Neural cell (in vitro differentiated cells): ENCODE data around the gene RPL18. TPM values are rescaled to one million over a fixed set of nuclear protein-coding genes. Genes with fewer than 3 reads are reported as not detected.

Source experiments
- H2AFZ ChIP-seq: fragments of 200-600, 300-800 bp; sonication (generic), shearing (Covaris generic); 2 replicates; pipeline ENCODE4 v1.6.0; 2014; ENCODE audit warnings: low read depth, mild to moderate bottlenecking, antibody characterized with exemption, low read length, moderate library complexity
- H3F3A ChIP-seq: fragments of 200-600 bp; shearing (Covaris generic); 2 replicates; pipeline ENCODE4 v1.6.1; 2016; ENCODE audit warnings: mild to moderate bottlenecking, moderate library complexity, mixed read lengths, antibody characterized with exemption, low read length; ENCODE audit not compliant: insufficient read depth, poor library complexity, severe bottlenecking
- H3K27ac ChIP-seq: fragments of 200-600, 300-800 bp; sonication (generic), shearing (Covaris generic); 2 replicates; pipeline ENCODE4 v1.5.1; 2014; ENCODE audit warnings: mild to moderate bottlenecking, low read length, moderate library complexity
- H3K27me3 ChIP-seq: fragments of 300-800, 200-600 bp; sonication (generic), shearing (Covaris generic); 2 replicates; pipeline ENCODE4 v1.6.0; 2014; ENCODE audit warnings: mild to moderate bottlenecking, low read depth, low read length, moderate library complexity; ENCODE audit not compliant: insufficient read depth
- H3K36me3 ChIP-seq: fragments of 300-800, 200-600 bp; sonication (generic), shearing (Covaris generic); 2 replicates; pipeline ENCODE4 v1.5.1; 2014; ENCODE audit warnings: mild to moderate bottlenecking, antibody characterized with exemption, low read length, moderate library complexity; ENCODE audit not compliant: insufficient read depth
- H3K4me2 ChIP-seq: fragments of 300-800, 200-600 bp; sonication (generic), shearing (Covaris generic); 2 replicates; pipeline ENCODE4 v1.6.0; 2014; ENCODE audit warnings: mild to moderate bottlenecking, low read length
- H3K4me3 ChIP-seq: fragments of 300-800, 200-600 bp; sonication (generic), shearing (Covaris generic); 2 replicates; pipeline ENCODE4 v1.5.1; 2014; ENCODE audit warnings: mild to moderate bottlenecking, low read length, moderate library complexity
- H3K79me2 ChIP-seq: fragments of 200-600 bp; shearing (Covaris generic); replicated peaks from 2 replicates; pipeline ENCODE4 v1.6.0; 2014; ENCODE audit warnings: mild to moderate bottlenecking, low read length, moderate library complexity; ENCODE audit not compliant: insufficient read depth
- H3K9ac ChIP-seq: fragments of 300-800, 200-600 bp; sonication (generic), shearing (Covaris generic); 2 replicates; pipeline ENCODE4 v1.6.1; 2016; ENCODE audit warnings: mild to moderate bottlenecking, low read length, mixed read lengths
- H3K9me2 ChIP-seq: fragments of 200-600 bp; shearing (Covaris generic); 2 replicates; pipeline ENCODE4 v1.6.1; 2016; ENCODE audit warnings: mild to moderate bottlenecking, low read length, mixed read lengths; ENCODE audit not compliant: insufficient read depth
- H3K9me3 ChIP-seq: fragments of 200-600, 300-800 bp; sonication (generic), shearing (Covaris generic); 2 replicates; pipeline ENCODE4 v1.6.1; 2016; ENCODE audit warnings: mild to moderate bottlenecking, mixed run types, low read length, moderate library complexity, mixed read lengths
- H4K20me1 ChIP-seq: fragments of 200-600 bp; shearing (Covaris generic); 2 replicates; pipeline ENCODE4 v1.6.1; 2016; ENCODE audit warnings: mild to moderate bottlenecking, mixed run types; ENCODE audit not compliant: insufficient read depth
- EP300 ChIP-seq: fragments of 450-650 bp; conservative IDR thresholded peaks from 2 replicates; pipeline ENCODE4 v1.6.1; 2014; ENCODE audit warnings: antibody characterized with exemption, mild to moderate bottlenecking, moderate library complexity; ENCODE audit not compliant: poor library complexity, severe bottlenecking
- EZH2 ChIP-seq: fragments of 200-600, 300-800 bp; shearing (Covaris generic), sonication (generic); IDR thresholded peaks from 2 replicates; pipeline ENCODE4 v1.6.1; 2014; ENCODE audit warnings: antibody characterized with exemption, low read length, borderline replicate concordance, mild to moderate bottlenecking; ENCODE audit not compliant: insufficient read depth, poor library complexity, severe bottlenecking
- MXI1 ChIP-seq: fragments of 450-650 bp; conservative IDR thresholded peaks from 2 replicates; pipeline ENCODE4 v1.6.1; 2014; ENCODE audit warnings: antibody characterized with exemption, mild to moderate bottlenecking; ENCODE audit not compliant: poor library complexity, severe bottlenecking
- POLR2AphosphoS5 ChIP-seq: IDR thresholded peaks from 2 replicates; pipeline ENCODE4 v1.6.1; 2012
- RAD21 ChIP-seq: fragments of 450-650 bp; conservative IDR thresholded peaks from 2 replicates; pipeline ENCODE4 v1.6.1; 2014; ENCODE audit warnings: antibody characterized with exemption, mild to moderate bottlenecking, moderate library complexity
- SMC3 ChIP-seq: fragments of 450-650 bp; conservative IDR thresholded peaks from 2 replicates; pipeline ENCODE4 v1.6.1; 2014; ENCODE audit warnings: antibody characterized with exemption, mild to moderate bottlenecking, moderate library complexity; ENCODE audit not compliant: poor library complexity
- TAF1 ChIP-seq: IDR thresholded peaks from 2 replicates; pipeline ENCODE4 v1.6.1; 2012; ENCODE audit warnings: low read depth
- polyA plus RNA-seq: library from polyadenylated mRNA; depleted of rRNA; stranded (reverse); fragments of >200 nt; gene quantifications from 2 replicates; pipeline ENCODE4 v1.2.3, GENCODE V29; 2014
- TF ChIP-seq, protein P1 (sequence below): fragments of 450-650 bp; IDR thresholded peaks from 2 replicates; pipeline ENCODE4 v1.5.1; 2014; ENCODE audit warnings: antibody characterized with exemption, mild to moderate bottlenecking, moderate library complexity; ENCODE audit not compliant: poor library complexity, severe bottlenecking
- TF ChIP-seq, protein P2 (sequence below): IDR thresholded peaks from 2 replicates; pipeline ENCODE4 v1.6.1; 2012; ENCODE audit warnings: borderline replicate concordance

RPL18 gene
- polyA plus RNA-seq, 1 donor from 2014 or later: 2,102 TPM

DNA sequence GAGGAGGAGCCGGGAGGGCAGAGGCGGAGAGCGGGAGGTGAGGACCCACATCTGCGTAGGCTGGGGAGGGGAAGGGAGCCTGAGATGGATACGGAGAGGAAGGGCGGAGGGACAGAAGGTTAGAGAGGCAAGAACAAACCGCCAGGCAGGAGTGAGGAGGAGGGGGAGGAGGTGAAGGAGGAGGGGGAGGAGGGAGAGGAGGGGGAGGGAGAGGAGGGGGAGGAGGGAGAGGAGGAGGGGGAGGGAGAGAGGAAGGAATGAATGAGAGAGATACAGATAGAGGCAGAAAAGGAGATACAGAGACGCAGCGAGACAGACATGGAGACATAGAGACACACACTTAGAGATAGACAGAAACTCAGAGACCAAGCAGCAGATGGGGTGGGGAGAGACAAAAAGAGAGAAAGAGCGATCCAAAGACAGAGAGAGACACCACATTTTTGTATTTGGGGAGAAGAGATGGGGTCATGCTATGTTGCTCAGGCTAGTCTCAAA, 27.8 kb upstream of the RPL18 start:
- H2AFZ ChIP-seq: peak overlapping the region; percentile 37
- H3F3A ChIP-seq: no peaks in the 10 kb centered on the region
- H3K9me3 ChIP-seq: no peaks in the 10 kb centered on the region
- H3K36me3 ChIP-seq: no peaks in the 10 kb centered on the region
- no peaks in the 10 kb centered on the region for H3K27me3 ChIP-seq
- no peaks in the 10 kb centered on the region for H3K79me2 ChIP-seq
- no peaks in the 10 kb centered on the region for H4K20me1 ChIP-seq
- no peak for TF ChIP-seq MXI1
- TF ChIP-seq, protein P1, sequence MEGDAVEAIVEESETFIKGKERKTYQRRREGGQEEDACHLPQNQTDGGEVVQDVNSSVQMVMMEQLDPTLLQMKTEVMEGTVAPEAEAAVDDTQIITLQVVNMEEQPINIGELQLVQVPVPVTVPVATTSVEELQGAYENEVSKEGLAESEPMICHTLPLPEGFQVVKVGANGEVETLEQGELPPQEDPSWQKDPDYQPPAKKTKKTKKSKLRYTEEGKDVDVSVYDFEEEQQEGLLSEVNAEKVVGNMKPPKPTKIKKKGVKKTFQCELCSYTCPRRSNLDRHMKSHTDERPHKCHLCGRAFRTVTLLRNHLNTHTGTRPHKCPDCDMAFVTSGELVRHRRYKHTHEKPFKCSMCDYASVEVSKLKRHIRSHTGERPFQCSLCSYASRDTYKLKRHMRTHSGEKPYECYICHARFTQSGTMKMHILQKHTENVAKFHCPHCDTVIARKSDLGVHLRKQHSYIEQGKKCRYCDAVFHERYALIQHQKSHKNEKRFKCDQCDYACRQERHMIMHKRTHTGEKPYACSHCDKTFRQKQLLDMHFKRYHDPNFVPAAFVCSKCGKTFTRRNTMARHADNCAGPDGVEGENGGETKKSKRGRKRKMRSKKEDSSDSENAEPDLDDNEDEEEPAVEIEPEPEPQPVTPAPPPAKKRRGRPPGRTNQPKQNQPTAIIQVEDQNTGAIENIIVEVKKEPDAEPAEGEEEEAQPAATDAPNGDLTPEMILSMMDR: no peak
- no peak for TF ChIP-seq TAF1
- no peak for TF ChIP-seq SMC3
- no peak for TF ChIP-seq EP300
- TF ChIP-seq RAD21: no peak
- TF ChIP-seq, protein P2, sequence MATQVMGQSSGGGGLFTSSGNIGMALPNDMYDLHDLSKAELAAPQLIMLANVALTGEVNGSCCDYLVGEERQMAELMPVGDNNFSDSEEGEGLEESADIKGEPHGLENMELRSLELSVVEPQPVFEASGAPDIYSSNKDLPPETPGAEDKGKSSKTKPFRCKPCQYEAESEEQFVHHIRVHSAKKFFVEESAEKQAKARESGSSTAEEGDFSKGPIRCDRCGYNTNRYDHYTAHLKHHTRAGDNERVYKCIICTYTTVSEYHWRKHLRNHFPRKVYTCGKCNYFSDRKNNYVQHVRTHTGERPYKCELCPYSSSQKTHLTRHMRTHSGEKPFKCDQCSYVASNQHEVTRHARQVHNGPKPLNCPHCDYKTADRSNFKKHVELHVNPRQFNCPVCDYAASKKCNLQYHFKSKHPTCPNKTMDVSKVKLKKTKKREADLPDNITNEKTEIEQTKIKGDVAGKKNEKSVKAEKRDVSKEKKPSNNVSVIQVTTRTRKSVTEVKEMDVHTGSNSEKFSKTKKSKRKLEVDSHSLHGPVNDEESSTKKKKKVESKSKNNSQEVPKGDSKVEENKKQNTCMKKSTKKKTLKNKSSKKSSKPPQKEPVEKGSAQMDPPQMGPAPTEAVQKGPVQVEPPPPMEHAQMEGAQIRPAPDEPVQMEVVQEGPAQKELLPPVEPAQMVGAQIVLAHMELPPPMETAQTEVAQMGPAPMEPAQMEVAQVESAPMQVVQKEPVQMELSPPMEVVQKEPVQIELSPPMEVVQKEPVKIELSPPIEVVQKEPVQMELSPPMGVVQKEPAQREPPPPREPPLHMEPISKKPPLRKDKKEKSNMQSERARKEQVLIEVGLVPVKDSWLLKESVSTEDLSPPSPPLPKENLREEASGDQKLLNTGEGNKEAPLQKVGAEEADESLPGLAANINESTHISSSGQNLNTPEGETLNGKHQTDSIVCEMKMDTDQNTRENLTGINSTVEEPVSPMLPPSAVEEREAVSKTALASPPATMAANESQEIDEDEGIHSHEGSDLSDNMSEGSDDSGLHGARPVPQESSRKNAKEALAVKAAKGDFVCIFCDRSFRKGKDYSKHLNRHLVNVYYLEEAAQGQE: no peak
- no peak for TF ChIP-seq POLR2AphosphoS5
- TF ChIP-seq EZH2: no peak
- H3K9me2 ChIP-seq: no peaks in the 10 kb centered on the region
- peak overlapping the region; percentile 74 for H3K4me3 ChIP-seq
- H3K4me2 ChIP-seq: no peak overlapping the region
- H3K27ac ChIP-seq: peak overlapping the region; percentile 94
- H3K9ac ChIP-seq: peak overlapping the region; percentile 91

DNA sequence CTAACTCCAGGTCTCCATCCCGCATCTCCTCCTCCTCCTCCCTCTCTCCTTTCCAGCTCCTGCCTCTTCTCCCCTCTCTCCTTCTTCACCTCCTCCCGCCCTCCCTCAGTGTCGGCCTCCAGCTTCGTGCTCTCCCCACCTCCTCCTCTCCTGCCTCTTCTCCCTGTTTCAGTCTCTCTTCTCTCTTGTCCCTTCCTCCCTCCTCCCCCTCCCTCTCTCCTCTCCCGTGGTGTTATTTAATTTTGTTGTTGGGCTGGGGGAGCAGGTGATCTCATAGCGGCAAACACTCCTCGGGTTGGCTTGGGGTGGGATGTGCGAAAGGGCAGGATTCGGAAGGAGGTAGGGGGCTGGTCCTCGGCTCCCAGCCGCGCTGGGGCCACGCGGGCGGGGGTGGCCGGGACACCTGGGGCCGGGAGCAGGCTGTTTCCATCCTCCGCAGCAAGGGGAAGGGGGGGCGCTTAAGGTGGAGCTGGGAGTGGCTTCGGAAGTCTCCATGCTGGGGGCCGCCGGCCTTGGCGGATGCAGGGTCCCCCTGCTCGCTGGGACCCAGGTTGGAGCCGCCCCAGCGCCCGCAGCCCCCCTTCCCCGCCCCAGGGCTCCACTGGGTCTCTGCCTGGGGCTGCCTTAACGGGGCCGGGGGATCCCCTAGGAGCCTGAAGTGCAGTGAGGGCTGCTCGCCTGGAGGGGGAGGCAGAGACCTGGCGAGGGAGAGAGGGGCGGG, 27.2 kb upstream of the RPL18 start, which contains the start of gene CA11:
CA11 (minus strand) TSS at position 187 of the 721 bp plus-strand sequence. CDS start 555 bp downstream, outside the sequence.
- Histone ChIP-seq H3K9me3 (no peaks in the 10 kb centered on the region), H4K20me1 (no peaks in the 10 kb centered on the region), H3K27me3 (no peaks in the 10 kb centered on the region), H3K9me2 (no peaks in the 10 kb centered on the region), H3K4me3 (peak within 1 kb of the TSS; percentile 74), H3K4me2 (peak within 1 kb of the TSS; percentile 62), H3K36me3 (no peaks in the 10 kb centered on the region), H3K79me2 (no peaks in the 10 kb centered on the region), H2AFZ (peak within 1 kb of the TSS; percentile 37), H3K9ac (peak within 1 kb of the TSS; percentile 91), H3K27ac (peak within 1 kb of the TSS; percentile 94), H3F3A (no peaks in the 10 kb centered on the region)
- peak; percentile 74 for TF ChIP-seq SMC3
- TF ChIP-seq EP300: no peak
- TF ChIP-seq, protein P1: peak; percentile 85
- TF ChIP-seq POLR2AphosphoS5: peak; percentile 68
- peak; percentile 58 for TF ChIP-seq MXI1
- TF ChIP-seq, protein P2: peak; percentile 68
- peak; percentile 52 for TF ChIP-seq TAF1
- no peak for TF ChIP-seq EZH2
- peak; percentile 89 for TF ChIP-seq RAD21
